HG02943 (cell line): ENCODE data around the gene CCT7.
A peak's percentile ranks its signal among the peaks of the same experiment; 100 is the strongest.

ENCODE experiments used
- ATAC-seq: cut with Tn5 transposase; IDR thresholded peaks from one replicate; pipeline ENCODE4 v1.9.1; 2021; ENCODE audit warnings: mild to moderate bottlenecking, low read depth, moderate library complexity; ENCODE audit not compliant: unreplicated experiment

The CCT7 gene

DNA sequence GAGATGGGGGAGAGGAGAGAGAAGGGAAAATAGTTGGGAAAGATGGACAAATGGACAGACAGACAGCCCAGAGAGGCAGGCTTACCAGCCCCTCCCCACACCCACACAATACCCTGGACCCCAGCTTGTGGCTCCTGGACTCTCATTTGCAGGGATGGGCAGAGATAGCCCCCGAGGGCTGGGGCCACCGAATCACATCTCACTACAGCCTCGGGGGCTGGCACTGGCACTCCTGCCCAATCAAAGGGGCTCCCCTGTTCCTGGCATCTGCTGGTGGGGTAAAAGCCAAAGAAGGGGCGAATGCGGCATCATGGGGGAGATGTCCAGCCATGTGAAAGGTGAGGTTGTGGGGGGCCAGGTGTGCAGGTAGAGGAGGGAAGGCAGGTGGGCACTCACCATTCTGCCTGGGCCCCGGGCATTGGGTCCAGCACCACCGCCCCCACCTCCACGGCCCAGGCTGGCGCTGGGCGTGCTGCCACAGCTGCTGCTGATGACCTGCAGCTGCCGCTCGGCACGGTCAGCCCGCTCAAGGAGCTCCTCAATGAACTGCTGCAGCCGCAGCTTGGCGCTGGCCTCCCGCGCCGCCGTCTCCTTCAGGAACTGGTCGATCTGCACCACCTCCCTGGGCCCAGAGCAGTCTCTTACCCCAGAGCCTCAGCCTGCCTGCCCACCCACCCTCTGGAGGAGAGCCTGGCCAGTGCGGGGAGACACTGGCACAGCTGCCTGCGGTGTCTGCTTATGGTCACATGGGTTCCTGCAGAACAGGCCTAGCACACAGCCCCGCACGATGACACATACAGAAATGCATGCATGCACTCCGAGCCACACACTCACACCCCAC lies 32.2 kb downstream of the CCT7 start:
- no peak for ATAC-seq

DNA sequence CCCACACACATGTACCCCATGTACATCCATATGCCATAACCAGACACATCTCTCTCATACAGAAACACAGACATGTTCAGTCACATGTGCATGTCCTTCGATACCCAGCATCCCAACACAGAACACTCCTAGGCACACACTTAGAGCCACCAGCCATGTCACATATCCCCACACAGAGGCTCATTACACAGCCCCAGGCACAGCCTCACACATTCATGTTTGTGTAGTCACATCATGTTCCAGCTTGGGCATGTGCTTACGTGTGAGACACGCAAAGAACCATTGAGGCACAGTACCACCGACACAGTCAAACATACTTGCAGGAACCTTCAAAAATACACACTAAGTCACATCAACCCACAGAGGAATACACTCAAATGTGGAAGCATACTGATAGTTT lies 32.9 kb downstream of the CCT7 start:
- ATAC-seq: no peak

DNA sequence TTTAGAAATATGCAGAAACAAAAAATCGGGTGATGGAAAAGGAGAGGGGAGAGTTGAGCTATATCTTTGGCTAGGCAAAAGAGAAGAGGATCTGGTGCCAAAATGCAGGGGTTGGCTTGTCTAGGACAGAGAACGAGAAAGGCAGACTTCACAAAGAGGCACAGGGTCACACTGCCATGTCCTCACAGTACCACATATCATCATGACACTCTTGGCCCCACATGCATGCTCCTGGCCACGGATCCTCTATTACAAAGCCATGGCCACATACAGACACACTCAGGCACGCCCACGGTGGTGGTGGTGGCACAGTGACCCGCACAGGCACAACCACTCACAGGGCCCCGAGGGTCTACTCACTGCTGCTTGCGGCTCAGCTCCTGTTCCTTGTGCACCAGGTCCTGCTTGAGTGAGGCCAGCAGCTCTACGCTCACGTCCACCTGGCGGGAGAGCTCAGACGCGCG lies 34.3 kb downstream of the CCT7 start:
- no peak for ATAC-seq

DNA sequence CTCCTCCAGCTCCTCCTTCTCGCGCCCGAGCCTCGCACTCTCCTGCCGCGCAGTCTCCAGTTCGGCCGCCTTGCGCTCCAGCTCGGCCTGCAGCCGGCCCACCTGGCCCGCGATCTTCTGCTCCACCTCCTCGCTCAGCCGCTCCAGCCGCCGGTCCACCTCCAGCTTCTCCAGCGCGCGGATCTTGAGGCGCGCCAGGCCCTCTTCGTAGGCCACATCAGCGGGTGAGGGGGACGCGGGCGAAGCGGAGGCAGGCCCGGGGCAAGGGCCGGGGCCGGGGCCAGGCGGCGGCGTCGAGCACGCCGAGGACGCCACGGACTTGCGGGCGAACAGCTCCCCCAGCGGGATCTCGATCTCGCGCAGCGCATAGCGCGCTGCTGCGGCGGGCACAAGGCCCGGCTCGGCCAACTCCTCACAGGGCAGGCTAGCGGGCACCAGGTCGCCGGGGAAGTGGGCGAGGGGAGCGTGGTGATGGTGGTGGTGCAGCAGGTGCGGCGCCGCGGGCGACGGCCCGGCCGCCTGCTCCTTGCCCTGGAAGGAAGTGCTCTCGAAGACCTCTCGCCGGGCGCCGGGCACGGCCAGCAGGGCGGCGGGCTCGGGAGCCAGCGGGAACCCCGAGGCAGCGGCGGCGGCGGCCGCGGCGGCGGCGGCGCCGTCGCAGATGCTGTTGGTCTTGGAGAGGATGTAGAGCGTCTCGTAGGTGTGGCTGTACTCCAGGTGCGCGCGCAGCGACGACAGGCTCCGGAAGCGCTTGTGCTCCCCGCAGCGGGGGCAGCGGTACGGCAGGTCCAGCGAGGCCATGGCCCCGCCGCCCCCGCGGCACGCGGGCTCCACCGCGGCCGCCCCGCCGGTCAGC lies 35.0 kb downstream of the CCT7 start:
- peak; percentile 77 for ATAC-seq

DNA sequence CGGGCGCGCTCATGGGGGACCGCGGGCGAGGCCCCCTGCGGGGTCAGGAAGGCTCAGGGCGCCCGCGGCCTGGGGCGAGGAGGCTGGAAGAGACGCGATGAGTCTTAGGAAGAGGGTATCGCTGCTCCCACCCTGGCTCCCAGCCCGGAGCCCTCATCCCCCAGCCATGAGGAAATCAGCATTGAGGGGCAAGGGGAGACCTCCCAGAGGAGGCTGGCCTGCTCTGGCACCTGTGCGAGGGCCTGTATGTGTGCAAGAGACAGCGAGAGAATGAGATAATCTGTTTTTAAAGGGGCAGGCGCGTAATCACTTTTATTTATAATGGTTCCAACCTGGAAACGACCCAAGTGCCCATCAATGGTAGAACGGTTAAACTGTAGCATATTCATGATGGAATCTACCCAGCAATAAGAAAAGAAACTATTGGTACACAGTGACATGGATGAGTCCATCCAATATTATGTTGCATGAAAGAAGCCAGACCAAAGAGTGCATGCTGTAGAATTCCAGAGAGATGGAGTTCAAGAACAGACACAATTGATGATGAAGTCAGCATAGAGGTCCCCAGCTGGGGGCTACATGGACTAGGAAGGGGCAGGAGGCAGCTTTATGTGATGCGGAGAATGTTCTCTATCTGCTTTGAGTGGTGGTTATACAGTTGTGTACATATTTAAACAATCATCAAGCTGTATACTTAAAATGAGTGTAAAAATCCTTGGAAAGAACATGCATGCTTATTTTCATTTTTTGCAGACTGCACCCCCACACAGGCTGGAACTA lies 35.8 kb downstream of the CCT7 start:
- no peak for ATAC-seq

DNA sequence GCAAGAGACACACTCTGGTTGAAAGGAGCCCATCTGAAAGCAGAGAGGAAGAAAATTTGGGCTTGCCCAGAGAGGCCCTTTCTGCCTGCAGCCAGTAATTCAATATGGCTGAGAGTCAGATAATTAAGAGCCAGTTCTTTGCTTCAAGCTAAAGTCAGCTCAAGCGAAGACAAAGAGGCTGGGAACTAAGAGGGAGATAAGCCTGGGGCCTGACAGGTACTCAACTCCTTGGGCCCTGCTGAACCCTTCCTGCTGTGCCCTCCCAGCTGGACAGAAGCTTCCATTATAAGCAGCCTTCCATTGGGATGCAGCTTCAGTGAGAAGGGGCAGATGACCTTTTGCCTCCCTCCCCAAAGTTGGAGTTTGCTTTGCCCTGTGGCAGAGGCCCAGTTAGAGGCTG lies 38.2 kb downstream of the CCT7 start:
- no peak for ATAC-seq

DNA sequence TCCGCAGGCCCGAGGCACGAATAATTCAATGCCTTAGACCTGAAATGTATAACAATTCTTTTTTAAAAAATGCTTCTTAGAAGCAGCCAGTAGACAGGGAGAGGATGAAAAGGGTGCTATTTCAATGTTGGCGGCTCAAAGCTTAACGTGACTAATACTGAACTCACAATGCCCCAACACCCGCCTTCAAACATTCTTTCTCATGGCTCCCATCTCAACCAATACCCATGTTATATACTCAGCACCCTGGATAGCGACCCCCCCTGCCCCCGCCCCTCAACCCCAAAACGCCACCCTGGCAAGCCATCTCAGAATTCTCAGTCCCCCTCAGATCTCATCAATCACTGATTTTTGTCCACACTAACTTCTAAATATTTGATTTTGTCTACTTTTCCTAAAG lies 45.7 kb downstream of the CCT7 start:
- no peak for ATAC-seq

DNA sequence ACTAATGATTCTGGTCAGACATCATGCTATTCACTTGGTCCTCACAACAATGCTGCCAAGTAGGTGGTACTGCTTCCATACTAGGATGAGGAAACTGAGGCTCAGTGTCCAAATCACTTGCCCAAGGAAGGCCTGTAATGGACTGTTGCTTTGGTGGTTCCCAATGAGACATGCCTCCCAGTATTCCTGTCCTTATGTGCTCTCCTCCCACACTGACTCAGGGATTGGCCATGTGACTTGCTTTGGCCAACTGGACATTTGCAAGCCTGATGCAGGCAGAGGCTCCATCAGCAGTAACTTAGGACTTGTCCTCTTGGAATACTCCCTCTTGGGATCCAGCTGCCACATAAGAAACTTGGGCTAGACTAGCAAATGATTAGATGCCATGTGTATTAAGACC lies 47.1 kb downstream of the CCT7 start:
- no peak for ATAC-seq

DNA sequence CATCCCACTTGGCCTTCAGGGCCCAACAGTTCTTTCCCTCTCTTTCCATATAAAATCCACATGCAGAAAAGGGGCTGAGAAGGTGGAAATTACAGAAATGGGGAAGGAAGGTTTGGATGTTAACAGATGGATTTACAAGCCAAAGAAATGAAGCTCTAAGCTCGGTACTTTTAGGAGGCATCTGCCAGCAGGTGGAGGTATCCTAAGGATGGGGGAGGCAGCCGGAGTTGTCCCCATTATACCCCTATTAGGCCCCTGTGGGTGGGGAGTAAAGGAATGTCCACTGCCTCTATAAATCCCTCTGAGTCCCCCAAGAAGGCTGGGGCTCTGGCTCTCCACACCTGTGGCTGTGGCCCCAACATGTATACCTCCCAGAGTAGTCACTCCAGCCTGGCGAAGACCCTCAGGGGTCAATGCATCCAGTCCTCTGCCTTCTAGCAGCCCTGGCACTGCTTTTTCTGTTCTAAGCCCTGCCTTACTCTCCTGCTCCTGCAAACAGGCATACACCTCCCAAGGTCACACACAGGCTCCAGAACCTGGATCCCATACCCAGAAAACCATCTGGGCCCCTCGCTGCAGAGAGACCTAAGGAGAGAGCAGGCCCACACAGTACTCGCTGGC lies 48.9 kb downstream of the CCT7 start:
- ATAC-seq: no peak

DNA sequence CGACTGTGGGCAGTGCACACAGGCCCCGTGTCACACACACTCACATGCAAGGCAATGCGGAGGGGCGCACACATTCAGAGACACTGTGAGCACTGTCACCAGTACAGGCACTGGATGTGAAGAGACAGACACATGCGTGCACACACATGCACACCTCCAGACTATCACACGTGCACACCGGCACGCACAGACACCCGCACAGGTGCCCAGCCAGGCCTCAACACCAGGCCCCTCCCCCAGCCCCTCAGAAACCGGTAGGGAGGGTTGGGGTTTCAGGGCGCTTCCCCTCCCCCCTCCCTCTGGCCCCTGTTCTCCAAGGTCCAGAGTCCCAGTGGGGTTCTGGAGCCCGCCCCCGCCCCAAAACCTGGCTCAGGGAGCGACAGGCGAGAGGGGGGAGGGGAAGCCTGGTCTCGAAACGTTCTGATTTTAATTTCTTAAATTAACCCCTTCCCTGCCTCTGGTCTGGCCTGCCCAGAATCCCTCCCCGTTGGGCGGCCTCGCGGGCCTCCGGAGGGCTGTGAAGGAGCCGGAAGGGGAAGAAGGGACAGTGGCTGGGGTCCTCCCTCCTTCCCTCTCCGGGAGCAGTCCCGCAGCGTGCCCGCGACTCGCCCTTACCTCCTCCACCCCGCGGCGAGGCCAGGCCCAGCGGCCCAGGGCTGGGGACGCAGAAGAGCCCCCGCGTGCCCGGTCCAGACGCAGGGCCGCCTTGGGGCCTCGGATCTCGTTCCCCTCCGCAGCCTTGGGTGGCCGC lies 49.6 kb downstream of the CCT7 start:
- peak; percentile 12 for ATAC-seq

DNA sequence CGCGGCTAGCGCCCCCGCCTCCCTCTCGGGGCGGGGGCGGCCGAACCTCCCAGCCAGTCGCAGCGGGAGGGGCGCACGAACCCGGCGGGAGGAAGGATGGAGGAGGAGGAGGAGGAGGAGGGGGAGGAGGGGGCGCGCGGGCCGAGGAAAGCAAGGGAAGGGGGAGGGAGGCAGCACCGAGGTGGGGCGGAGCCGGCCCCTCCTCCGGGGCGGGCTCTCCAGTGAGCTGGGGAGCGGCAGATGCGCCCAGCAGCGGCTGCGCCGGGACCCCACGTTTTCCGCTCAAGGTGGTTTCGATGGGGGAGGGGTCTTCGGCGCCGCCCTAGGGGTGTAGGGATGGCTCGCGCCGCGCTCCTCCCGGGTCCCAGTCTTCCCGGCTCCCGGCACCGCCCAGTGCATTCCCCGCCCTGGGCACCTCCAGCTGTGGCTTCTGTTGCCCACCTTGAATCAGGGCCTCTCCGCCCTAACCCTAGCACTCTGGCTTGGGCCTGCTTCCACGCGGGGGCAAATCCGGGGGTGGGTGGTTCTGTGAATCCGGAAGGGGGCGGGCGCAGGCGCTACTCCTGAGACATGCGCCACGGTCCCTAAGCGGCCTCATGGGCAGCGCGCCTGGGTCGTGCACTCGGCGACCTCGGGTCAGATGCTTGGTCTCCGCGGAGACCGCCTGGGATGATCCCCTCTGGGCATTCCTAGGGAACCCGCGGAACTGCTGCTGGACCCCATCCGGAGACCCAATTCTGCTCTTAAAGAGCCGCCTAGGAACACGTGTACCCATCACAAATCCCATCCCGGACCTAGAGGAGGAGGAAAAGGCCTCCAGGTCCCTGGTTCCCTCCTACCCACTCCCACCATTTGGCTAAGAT lies 50.4 kb downstream of the CCT7 start, which contains the start of gene FBXO41:
Gene FBXO41 (minus strand): TSS at position 183 of the 863 bp plus-strand sequence. CDS start 14,848 bp downstream, outside the sequence.
- ATAC-seq: peak; percentile 71

DNA sequence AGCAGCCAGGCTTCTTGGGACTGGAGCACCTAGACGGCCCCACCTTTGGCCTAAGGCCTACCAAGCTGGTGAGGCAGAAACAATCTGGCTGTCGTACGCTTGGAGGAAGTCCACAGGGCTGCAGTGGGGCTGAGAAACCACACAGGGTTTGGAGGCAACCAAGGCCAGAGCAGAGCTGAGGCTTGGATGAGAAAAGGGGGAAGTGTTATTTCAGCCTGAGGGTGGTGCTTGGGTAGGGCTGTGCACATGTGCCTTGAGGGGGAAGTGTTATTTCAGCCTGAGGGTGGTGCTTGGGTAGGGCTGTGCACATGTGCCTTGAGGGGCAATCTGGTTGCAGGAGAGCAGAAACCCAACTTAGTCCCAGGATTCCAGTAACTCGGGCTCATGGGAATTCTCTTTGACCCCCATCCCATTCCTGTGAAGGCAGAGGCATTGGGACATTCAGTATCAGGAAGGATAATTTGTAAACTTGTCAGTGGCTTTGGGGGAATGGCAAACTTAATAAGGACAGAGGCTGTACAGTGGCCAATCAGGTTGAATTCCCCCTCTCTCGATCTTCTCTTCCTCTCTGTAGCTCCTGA lies 51.1 kb downstream of the CCT7 start:
- ATAC-seq: peak; percentile 51

DNA sequence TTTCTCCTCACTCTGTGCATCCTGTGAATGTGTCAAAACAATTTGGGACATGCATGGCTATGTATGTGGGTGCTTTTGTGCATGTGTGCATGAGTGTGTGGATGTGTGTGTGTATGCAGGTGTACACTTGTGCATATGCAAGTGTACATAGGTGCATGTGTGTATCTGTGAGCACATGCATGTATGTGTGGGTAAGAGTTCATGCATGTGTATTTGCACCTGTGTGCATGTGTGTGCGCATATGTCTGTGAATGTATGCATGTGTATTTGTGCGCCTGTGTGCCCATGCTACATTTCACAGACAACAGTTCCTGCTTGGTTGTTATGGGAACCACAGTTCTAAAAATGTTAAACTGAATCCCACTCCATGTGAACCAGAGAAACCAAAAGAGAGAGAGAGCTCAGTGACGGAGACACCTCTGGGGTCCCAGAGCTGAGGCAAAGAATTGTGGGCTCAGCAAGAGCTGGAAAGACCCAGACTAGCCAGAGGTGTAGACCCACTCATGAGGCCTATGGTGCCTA lies 52.1 kb downstream of the CCT7 start:
- no peak for ATAC-seq

DNA sequence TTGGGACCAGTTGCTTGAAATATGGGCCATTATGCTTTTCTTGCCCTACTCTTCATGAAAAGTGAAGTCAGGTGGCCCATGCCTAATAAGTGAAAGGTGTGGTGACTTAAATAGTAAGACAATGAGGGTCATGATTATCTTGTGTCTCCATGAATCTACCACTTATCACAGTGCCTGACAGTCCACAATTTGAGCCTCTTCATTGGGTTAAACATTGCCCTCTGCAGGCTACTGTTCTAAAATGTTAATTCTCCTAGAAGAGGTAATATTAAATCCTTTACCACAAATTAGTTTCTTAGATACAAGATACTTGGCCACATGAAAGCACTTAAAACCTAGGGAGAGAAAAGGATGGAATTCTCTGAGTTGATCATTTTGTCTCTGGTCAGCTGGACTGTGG lies 55.2 kb downstream of the CCT7 start:
- no peak for ATAC-seq

DNA sequence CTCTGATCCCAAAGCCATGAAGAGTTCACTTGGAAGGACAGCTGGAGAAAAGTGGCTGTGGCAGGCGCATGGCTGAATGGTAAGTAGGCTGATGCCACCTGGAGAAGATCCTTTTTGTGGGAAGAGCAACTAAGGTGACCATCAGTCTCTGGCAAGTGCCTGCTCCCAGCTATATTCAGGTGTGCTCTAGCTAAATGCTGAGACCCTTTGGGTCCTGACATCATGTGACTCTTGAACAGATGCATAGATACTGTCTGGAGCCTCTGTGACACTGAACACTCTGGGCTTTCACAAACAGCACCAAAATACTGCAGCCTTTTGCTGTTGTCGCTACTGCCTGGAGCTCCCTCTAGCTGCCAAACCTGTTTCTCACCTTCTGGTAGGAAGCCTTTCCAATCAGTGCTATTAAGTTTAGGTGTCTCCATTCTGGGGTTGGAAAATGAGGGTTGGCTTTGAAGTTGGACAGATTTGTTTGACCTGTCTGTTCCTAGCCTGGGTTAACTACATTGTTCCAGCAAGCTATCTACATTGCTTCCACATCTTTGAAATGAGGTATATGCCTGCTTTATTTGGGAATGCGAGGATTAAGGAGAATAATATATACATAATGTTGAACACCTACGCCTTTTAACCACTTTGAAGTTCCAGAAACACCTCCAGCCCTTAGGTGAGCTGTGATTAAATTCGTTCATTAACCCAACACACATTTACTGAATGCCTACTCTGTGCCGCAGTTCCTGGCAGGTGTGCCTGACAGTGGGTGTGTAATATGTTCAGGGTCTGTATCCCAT lies 56.1 kb downstream of the CCT7 start:
- no peak for ATAC-seq

DNA sequence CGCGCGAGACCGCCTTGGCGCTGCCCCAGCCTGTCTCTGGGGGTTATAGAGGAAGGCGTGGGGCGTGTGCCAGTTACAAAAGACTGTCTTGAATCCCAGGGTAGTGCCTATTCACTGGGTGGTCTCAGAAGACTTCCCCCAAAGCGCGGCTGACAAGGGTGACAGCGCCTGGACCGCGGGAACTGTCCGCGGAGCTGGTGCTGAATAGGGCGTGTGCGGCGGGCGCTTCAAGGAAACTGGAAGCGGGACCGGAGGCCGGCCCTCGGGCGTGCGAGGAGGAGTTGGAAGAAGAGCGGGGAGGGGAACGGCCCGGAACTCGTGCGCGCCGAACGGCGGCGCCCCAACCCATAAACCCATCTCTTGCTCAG lies 57.0 kb downstream of the CCT7 start:
- ATAC-seq: no peak
